ENCODE measurements around the gene CDH5. TPM values are rescaled to one million over a fixed set of nuclear protein-coding genes. Genes with fewer than 3 reads are reported as not detected.

The CDH5 gene
- polyA plus RNA-seq, 1 experiment: not detected

- H3K27me3 ChIP-seq (ENCODE audit: control insufficient read depth, insufficient read depth, low read length): peaks cover 4% of the 10 kb centered on the region
- ChIA-PET CTCF (interaction anchor here (0.6 to 2.4 kb wide), 2 partner anchors 12 to 297 kb away, joined by 3 to 16 read pairs; no protein-coding TSS in a partner anchor), POLR2A (no interaction called here)
- DNase-seq (ENCODE audit: low read depth): no peak
- H3K4me3 ChIP-seq (ENCODE audit: low read depth, low read length): no peak overlapping the region
- TF ChIP-seq CTCF (IDR thresholded peaks at IDR 0.05; ENCODE audit: insufficient read depth, low read depth, low read length): no peak
- no peaks in the 10 kb centered on the region for H3K36me3 ChIP-seq (ENCODE audit: control insufficient read depth, insufficient read depth, low read length)
Observed at GRCh38 chr16:66418165-66418962, 51.9 kb downstream of the CDH5 start.

GRCh38 chr16:66419527-66419926 lies 53.0 kb downstream of the CDH5 start:
- Histone ChIP-seq H3K27me3 (ENCODE audit: control insufficient read depth, insufficient read depth, low read length) (peaks cover 11% of the 10 kb centered on the region), H3K36me3 (ENCODE audit: control insufficient read depth, insufficient read depth, low read length) (no peaks in the 10 kb centered on the region), H3K4me3 (ENCODE audit: low read depth, low read length) (no peak overlapping the region)
- DNase-seq (ENCODE audit: low read depth): no peak
- ChIA-PET CTCF (no interaction called here), POLR2A (no interaction called here)
- TF ChIP-seq CTCF (IDR thresholded peaks at IDR 0.05; ENCODE audit: insufficient read depth, low read depth, low read length): no peak

GRCh38 chr16:66420396-66420795 lies 53.9 kb downstream of the CDH5 start:
- ChIA-PET CTCF (interaction anchor here (0.9 to 1.1 kb wide), 3 partner anchors 11 to 65 kb away, joined by 3 to 4 read pairs (median 4); no protein-coding TSS in a partner anchor), POLR2A (no interaction called here)
- Histone ChIP-seq H3K4me3 (ENCODE audit: low read depth, low read length) (no peak overlapping the region), H3K27me3 (ENCODE audit: control insufficient read depth, insufficient read depth, low read length) (peaks cover 15% of the 10 kb centered on the region), H3K36me3 (ENCODE audit: control insufficient read depth, insufficient read depth, low read length) (no peaks in the 10 kb centered on the region)
- no peak for TF ChIP-seq CTCF (IDR thresholded peaks at IDR 0.05; ENCODE audit: insufficient read depth, low read depth, low read length)
- DNase-seq (ENCODE audit: low read depth): no peak

- TF ChIP-seq CTCF (IDR thresholded peaks at IDR 0.05; ENCODE audit: insufficient read depth, low read depth, low read length): no peak
- ChIA-PET POLR2A (no interaction called here), CTCF (no interaction called here)
- DNase-seq (ENCODE audit: low read depth): no peak
- Histone ChIP-seq H3K27me3 (ENCODE audit: control insufficient read depth, insufficient read depth, low read length) (peaks cover 26% of the 10 kb centered on the region), H3K36me3 (ENCODE audit: control insufficient read depth, insufficient read depth, low read length) (no peaks in the 10 kb centered on the region), H3K4me3 (ENCODE audit: low read depth, low read length) (no peak overlapping the region)
Observed at GRCh38 chr16:66421891-66422290, 55.4 kb downstream of the CDH5 start.

- DNase-seq (ENCODE audit: low read depth): no peak
- TF ChIP-seq CTCF (IDR thresholded peaks at IDR 0.05; ENCODE audit: insufficient read depth, low read depth, low read length): no peak
- H3K27me3 ChIP-seq (ENCODE audit: control insufficient read depth, insufficient read depth, low read length): peaks cover 26% of the 10 kb centered on the region
Observed at GRCh38 chr16:66422366-66422765, 55.9 kb downstream of the CDH5 start.

More at GRCh38 chr16:66422366-66422765, 55.9 kb downstream of the CDH5 start:
- POLR2A ChIA-PET: interaction anchor here (0.6 kb wide), 1 partner anchor 13 kb away, joined by 4 read pairs; no protein-coding TSS in a partner anchor
- CTCF ChIA-PET: interaction anchor here (2.6 kb wide), 1 partner anchor 16 kb away, joined by 10 read pairs; no protein-coding TSS in a partner anchor
- Histone ChIP-seq H3K36me3 (ENCODE audit: control insufficient read depth, insufficient read depth, low read length) (no peaks in the 10 kb centered on the region), H3K4me3 (ENCODE audit: low read depth, low read length) (no peak overlapping the region)
